ENCODE data around the gene DEPDC1B.

- TF ChIP-seq CTCF (conservative IDR thresholded peaks at IDR 0.05) = no peak
- TF ChIP-seq EZH2 (IDR thresholded peaks at IDR 0.05; ENCODE audit: low read depth) = no peak
Measured at GRCh38 chr5:60712950-60713349, 13.0 kb upstream of the DEPDC1B start.
